IMR-90 (cell line): ENCODE results near the gene NDUFS5. TPM values are rescaled to one million over a fixed set of nuclear protein-coding genes. Genes with fewer than 3 reads are reported as not detected.

ENCODE experiments used
- ATAC-seq: fragments of 200-7000 bp; cut with Tn5 transposase; 2 replicates; pipeline ENCODE4 v1.9.1; 2020; ENCODE audit warnings: low read depth, mild to moderate bottlenecking, moderate library complexity
- BruUV-seq: library from RNA; stranded (reverse); fragments of 400-500 nt; replicated peaks from 2 replicates; lab custom pipeline; 2021; lab: Mats Ljungman, UMichigan
- CTCF ChIA-PET: fragments of 300-600 bp; formaldehyde crosslinking; extraction: SDS; loops from one replicate; lab custom pipeline; 2021; ENCODE audit warnings: antibody characterized with exemption; lab: Yijun Ruan, JAX
- POLR2A ChIA-PET: fragments of 300-600 bp; sonication (Branson Sonifier 250); formaldehyde crosslinking; loops from one replicate; lab custom pipeline; 2022; ENCODE audit warnings: antibody characterized with exemption; ENCODE audit not compliant: unreplicated experiment; lab: Charles Lee
- DNase-seq: peaks from one replicate; pipeline ENCODE4 v3.0.0; 2013
- H2AFZ ChIP-seq: replicated peaks from 2 replicates; pipeline ENCODE3; 2013; ENCODE audit warnings: low read length, mild to moderate bottlenecking; ENCODE audit not compliant: poor library complexity
- H2AK5ac ChIP-seq: 2 replicates; pipeline ENCODE4 v1.6.1; 2013; ENCODE audit warnings: low read depth, low read length, inconsistent platforms
- H2AK9ac ChIP-seq: replicated peaks from 2 replicates; pipeline ENCODE3; 2013; ENCODE audit warnings: mild to moderate bottlenecking, low read depth, low read length, moderate library complexity; ENCODE audit not compliant: poor library complexity
- H2BK120ac ChIP-seq: 2 replicates; pipeline ENCODE4 v1.6.1; 2013; ENCODE audit warnings: low read depth, low read length, inconsistent platforms
- H2BK15ac ChIP-seq: 3 replicates; pipeline ENCODE4 v1.6.1; 2013; ENCODE audit warnings: low read depth, low read length, inconsistent platforms
- H2BK20ac ChIP-seq: 2 replicates; pipeline ENCODE4 v1.6.1; 2013; ENCODE audit warnings: low read depth, mild to moderate bottlenecking, inconsistent platforms, low read length, moderate library complexity
- H2BK5ac ChIP-seq: 2 replicates; pipeline ENCODE4 v1.6.1; 2013; ENCODE audit warnings: mild to moderate bottlenecking, low read depth, low read length, inconsistent platforms; ENCODE audit not compliant: poor library complexity, severe bottlenecking
- H3K14ac ChIP-seq: replicated peaks from 2 replicates; pipeline ENCODE4 v1.6.1; 2013; ENCODE audit warnings: low read depth, low read length, inconsistent platforms
- H3K18ac ChIP-seq: 2 replicates; pipeline ENCODE4 v1.6.1; 2013; ENCODE audit warnings: low read depth, low read length, control low read depth
- H3K23ac ChIP-seq: 2 replicates; pipeline ENCODE4 v1.6.1; 2013; ENCODE audit warnings: low read depth, low read length, inconsistent platforms
- H3K27ac ChIP-seq: 2 replicates; pipeline ENCODE4 v1.5.1; 2013; ENCODE audit warnings: mild to moderate bottlenecking, control low read depth, low read length; ENCODE audit not compliant: insufficient read depth
- H3K27me3 ChIP-seq: 2 replicates; pipeline ENCODE4 v1.6.1; 2013; ENCODE audit warnings: low read length; ENCODE audit not compliant: control insufficient read depth, insufficient read depth
- H3K36me3 ChIP-seq: 2 replicates; pipeline ENCODE4 v1.6.1; 2013; ENCODE audit warnings: low read length, mixed read lengths; ENCODE audit not compliant: control insufficient read depth, insufficient read depth
- H3K4ac ChIP-seq: 2 replicates; pipeline ENCODE4 v1.6.1; 2013; ENCODE audit warnings: low read depth, low read length, inconsistent platforms
- H3K4me1 ChIP-seq: 2 replicates; pipeline ENCODE4 v1.6.1; 2013; ENCODE audit warnings: low read length, mixed read lengths; ENCODE audit not compliant: control insufficient read depth, insufficient read depth
- H3K4me2 ChIP-seq: 2 replicates; pipeline ENCODE4 v1.6.1; 2013; ENCODE audit warnings: low read depth, mild to moderate bottlenecking, control low read depth, low read length, moderate library complexity
- H3K4me3 ChIP-seq: 2 replicates; pipeline ENCODE4 v1.5.1; 2013; ENCODE audit warnings: low read depth, mild to moderate bottlenecking, control low read depth, low read length, moderate library complexity; ENCODE audit not compliant: insufficient read depth
- H3K56ac ChIP-seq: 2 replicates; pipeline ENCODE4 v1.6.1; 2013; ENCODE audit warnings: low read length, inconsistent platforms; ENCODE audit not compliant: insufficient read depth; ENCODE audit errors: extremely low read depth
- H3K79me1 ChIP-seq, 2 experiments: 2 replicates each; pipeline ENCODE4 v1.6.1; 2013; ENCODE audit warnings: low read length in 2 of 2, inconsistent platforms in 1 of 2, low read depth in 1 of 2
- H3K9ac ChIP-seq: 2 replicates; pipeline ENCODE4 v1.6.1; 2013; ENCODE audit warnings: low read depth, low read length, control low read depth
- H3K9me1 ChIP-seq: 2 replicates; pipeline ENCODE4 v1.6.1; 2013; ENCODE audit warnings: low read length, inconsistent platforms; ENCODE audit not compliant: insufficient read depth
- H3K9me3 ChIP-seq: 2 replicates; pipeline ENCODE4 v1.6.1; 2013; ENCODE audit warnings: low read length; ENCODE audit not compliant: control insufficient read depth, insufficient read depth
- H4K20me1 ChIP-seq: 2 replicates; pipeline ENCODE4 v1.6.1; 2013; ENCODE audit warnings: low read length, inconsistent platforms; ENCODE audit not compliant: insufficient read depth
- H4K5ac ChIP-seq: 2 replicates; pipeline ENCODE4 v1.6.1; 2013; ENCODE audit warnings: mild to moderate bottlenecking, low read depth, low read length, control low read depth
- H4K8ac ChIP-seq, 2 experiments: 2 replicates each; pipeline ENCODE4 v1.6.1; 2013; ENCODE audit warnings: low read depth in 2 of 2, low read length in 2 of 2, control low read depth in 1 of 2, inconsistent platforms in 1 of 2
- H4K91ac ChIP-seq: 2 replicates; pipeline ENCODE4 v1.6.1; 2013; ENCODE audit warnings: low read depth, low read length, inconsistent platforms; ENCODE audit not compliant: insufficient read depth
- BHLHE40 ChIP-seq: fragments of 150-350 bp; IDR thresholded peaks from 2 replicates; pipeline ENCODE4 v1.6.1; 2016; ENCODE audit warnings: mild to moderate bottlenecking, low read depth, low read length
- CEBPB ChIP-seq: IDR thresholded peaks from 2 replicates; pipeline ENCODE4 v1.6.1; 2012; ENCODE audit warnings: low read depth, low read length, improper control_type of control experiment
- CHD1 ChIP-seq: IDR thresholded peaks from 2 replicates; pipeline ENCODE4 v1.6.1; 2012; ENCODE audit warnings: low read depth, low read length, improper control_type of control experiment
- CTCF ChIP-seq: conservative IDR thresholded peaks from 2 replicates; pipeline ENCODE4 v1.5.1; 2012; ENCODE audit warnings: mild to moderate bottlenecking, low read depth, low read length, improper control_type of control experiment
- FOS ChIP-seq: fragments of 150-350 bp; IDR thresholded peaks from 2 replicates; pipeline ENCODE4 v1.6.1; 2016; ENCODE audit warnings: low read depth, low read length
- MAZ ChIP-seq: IDR thresholded peaks from 2 replicates; pipeline ENCODE4 v1.6.1; 2012; ENCODE audit warnings: low read depth, mild to moderate bottlenecking, low read length, improper control_type of control experiment, moderate library complexity, borderline replicate concordance
- MXI1 ChIP-seq: IDR thresholded peaks from 2 replicates; pipeline ENCODE4 v1.6.1; 2012; ENCODE audit warnings: low read depth, mild to moderate bottlenecking, low read length, moderate library complexity, borderline replicate concordance
- NFE2L2 ChIP-seq: fragments of 150-350 bp; IDR thresholded peaks from 2 replicates; pipeline ENCODE4 v1.6.1; 2016; ENCODE audit warnings: low read depth, mild to moderate bottlenecking, low read length
- POLR2A ChIP-seq: IDR thresholded peaks from 2 replicates; pipeline ENCODE4 v1.6.1; 2012; ENCODE audit warnings: mild to moderate bottlenecking, low read depth, low read length
- RCOR1 ChIP-seq: IDR thresholded peaks from 2 replicates; pipeline ENCODE4 v1.6.1; 2012; ENCODE audit warnings: mild to moderate bottlenecking, low read length, improper control_type of control experiment; ENCODE audit not compliant: insufficient replicate concordance
- RFX5 ChIP-seq: IDR thresholded peaks from 2 replicates; pipeline ENCODE4 v1.8.0; 2012; ENCODE audit warnings: low read depth, mild to moderate bottlenecking, low read length, moderate library complexity
- SMC3 ChIP-seq: fragments of 150-350 bp; IDR thresholded peaks from 2 replicates; pipeline ENCODE4 v1.6.1; 2016; ENCODE audit warnings: low read depth, mild to moderate bottlenecking, antibody characterized with exemption, low read length, moderate library complexity
- WGBS, 2 experiments: methylation state at CpG; one replicate each; pipeline versions ENCODE4 v1.1.5 to v1.1.7; 2013; ENCODE audit warnings: missing lambda C conversion rate in 2 of 2; ENCODE audit not compliant: insufficient read length in 1 of 2; ENCODE audit errors: extremely low coverage in 2 of 2; 5-methylcytosine and 5-hydroxymethylcytosine counted together
- dilution Hi-C: fragments of 300-500 bp; cut with HindIII; formaldehyde crosslinking; loops from one replicate; pipeline ENCODE4 v1.14.3; 2018; ENCODE audit warnings: low sequenced_read_pairs; ENCODE audit not compliant: unreplicated experiment
- in situ Hi-C: fragments of 300-500 bp; cut with MboI; formaldehyde crosslinking; loops from 3 replicates; pipeline ENCODE4 v1.14.3; 2019; ENCODE audit warnings: low sequenced_read_pairs, inconsistent platforms, mixed read lengths
- intact Hi-C: fragments of 100-400 bp; cut with micrococcal nuclease; formaldehyde crosslinking; loops from 2 replicates; pipeline ENCODE4 v1.10.0; 2022
- polyA plus RNA-seq, 3 experiments: library from polyadenylated mRNA; depleted of rRNA; stranded (reverse); fragments of >200 nt; gene quantifications; 2 replicates each; pipeline ENCODE4 v1.2.3, GENCODE V29; 2012; ENCODE audit warnings: low replicate concordance in 1 of 3
- total RNA-seq: library from RNA; depleted of rRNA; stranded (reverse); fragments of >200 nt; gene quantifications from 2 replicates; pipeline ENCODE4 v1.2.3, GENCODE V29; 2012
- TF ChIP-seq, protein P1 (sequence below): fragments of 150-350 bp; IDR thresholded peaks from 2 replicates; pipeline ENCODE4 v1.6.1; 2017; ENCODE audit warnings: mild to moderate bottlenecking, antibody characterized with exemption, low read length, low read depth

The NDUFS5 gene
- total and polyA plus RNA-seq, 2 of the 4 experiments (the other 2 are of a cell fraction), result 645 to 1,092 TPM

DNA sequence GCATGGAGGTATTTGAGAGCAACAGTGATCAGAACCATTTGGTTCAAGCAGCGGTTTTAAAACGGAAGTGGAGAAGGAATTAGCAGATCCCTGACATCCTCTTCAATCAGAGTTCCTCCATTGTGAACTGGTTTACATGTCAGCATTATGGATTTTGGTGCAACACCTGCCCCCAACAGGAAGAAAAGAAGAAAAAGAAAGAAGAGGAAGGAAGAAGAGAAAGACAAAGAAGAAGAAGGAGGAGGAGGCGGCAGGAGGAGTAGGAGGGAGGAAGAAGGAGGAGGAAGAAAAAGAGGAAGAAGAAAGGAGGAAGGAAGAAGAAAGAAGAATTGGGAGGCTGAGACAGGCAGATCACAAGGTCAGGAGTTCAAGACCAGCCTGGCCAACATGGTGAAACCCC lies 17.4 kb downstream of the NDUFS5 start:
- Histone ChIP-seq H2AFZ (no peak overlapping the region), H2BK5ac (no peak overlapping the region), H2BK20ac (no peak overlapping the region), H4K91ac (no peak overlapping the region), H2BK15ac (no peak overlapping the region), H3K18ac (no peak overlapping the region), H3K56ac (no peak overlapping the region), H2AK9ac (no peak overlapping the region), H3K27ac (no peak overlapping the region), H3K27me3 (no peaks in the 10 kb centered on the region), H3K23ac (no peak overlapping the region), H4K20me1 (no peaks in the 10 kb centered on the region), H3K9me3 (no peaks in the 10 kb centered on the region), H2AK5ac (no peak overlapping the region), H3K4me1 (no peaks in the 10 kb centered on the region; the same call in 1 of the 2 replicates), H3K14ac (no peak overlapping the region), H3K4ac (no peak overlapping the region), H4K5ac (no peak overlapping the region), H2BK120ac (no peak overlapping the region), H4K8ac (no peak overlapping the region), H3K4me2 (no peak overlapping the region), H3K4me3 (no peak overlapping the region), H3K79me1 (no peaks in the 10 kb centered on the region), H3K9ac (no peak overlapping the region), H3K36me3 (peaks cover 22% of the 10 kb centered on the region), H3K9me1 (peaks cover 9% of the 10 kb centered on the region)
- POLR2A ChIA-PET, result no interaction called here
- BruUV-seq, result no TSS peak
- WGBS, 2 experiments, result no CpG with 5 or more reads among the region's 3 CpGs
- DNase-seq (no peak), ATAC-seq (no peak)
- CTCF ChIA-PET, result no interaction called here
- in situ Hi-C loops, result no loop called here
- intact Hi-C loops, result no loop called here
- TF ChIP-seq POLR2A (no peak), MXI1 (no peak), NFE2L2 (no peak), CTCF (no peak), CEBPB (no peak), CHD1 (no peak), FOS (no peak), RFX5 (no peak), SMC3 (no peak), RCOR1 (no peak), BHLHE40 (no peak), MAZ (no peak)
- TF ChIP-seq, protein P1, sequence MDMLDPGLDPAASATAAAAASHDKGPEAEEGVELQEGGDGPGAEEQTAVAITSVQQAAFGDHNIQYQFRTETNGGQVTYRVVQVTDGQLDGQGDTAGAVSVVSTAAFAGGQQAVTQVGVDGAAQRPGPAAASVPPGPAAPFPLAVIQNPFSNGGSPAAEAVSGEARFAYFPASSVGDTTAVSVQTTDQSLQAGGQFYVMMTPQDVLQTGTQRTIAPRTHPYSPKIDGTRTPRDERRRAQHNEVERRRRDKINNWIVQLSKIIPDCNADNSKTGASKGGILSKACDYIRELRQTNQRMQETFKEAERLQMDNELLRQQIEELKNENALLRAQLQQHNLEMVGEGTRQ, result no peak
- dilution Hi-C loops, result no loop called here
